Measurements from ENCODE around the gene WWC2. TPM values are rescaled to one million over a fixed set of nuclear protein-coding genes. Genes with fewer than 3 reads are reported as not detected.

WWC2 gene
- total RNA-seq, 4 donors from 2014 or later, result 4.5 to 10.7 (median 8.6) TPM

DNA sequence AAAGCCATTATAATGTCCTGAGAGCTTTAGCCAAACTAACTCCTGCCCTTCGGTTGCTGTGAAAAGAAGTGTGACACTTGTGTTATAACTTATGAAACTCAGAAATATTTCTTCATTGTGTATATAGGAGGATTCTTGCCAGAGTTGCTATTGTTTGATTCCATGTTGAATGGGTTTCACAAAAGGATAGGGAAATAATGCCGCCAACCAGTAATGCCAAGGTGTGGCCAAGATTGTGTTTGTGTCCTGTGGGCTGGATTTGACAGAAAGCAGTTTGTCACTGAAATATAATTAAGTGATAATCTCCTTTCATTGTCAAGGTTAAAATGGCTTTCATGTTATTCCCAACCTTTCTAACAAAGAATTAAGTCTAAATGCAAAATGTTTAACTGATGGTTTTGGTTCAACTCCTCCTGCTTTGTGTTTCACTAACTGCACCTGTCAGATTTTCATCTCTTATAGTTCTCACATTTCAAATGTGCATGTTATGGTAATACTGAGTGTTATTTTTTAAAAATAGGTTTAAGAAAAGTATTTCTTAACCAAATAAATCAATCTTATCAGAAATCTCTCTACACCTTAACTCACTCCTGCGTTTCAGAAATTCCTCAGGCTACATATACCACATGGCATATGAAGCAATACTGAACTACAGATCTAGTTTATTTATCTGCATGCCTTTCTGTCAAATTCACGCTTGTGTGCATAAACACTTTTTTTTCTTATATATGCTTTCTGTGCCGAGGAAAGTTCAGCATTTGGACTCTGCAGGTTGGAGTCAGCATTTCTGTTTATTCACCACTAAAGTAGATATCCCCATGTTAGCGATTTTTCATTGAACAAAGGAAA is 221.4 kb downstream of the WWC2 start, which contains the start of gene CLDN22:
Gene CLDN22, minus strand, starts transcription at position 66 of the 849 bp plus-strand sequence. Its CDS starts 58 bp downstream, at position 8.
- no peak within 1 kb of the TSS for H3K4me3 ChIP-seq
- in situ Hi-C loops (cut with MboI; ENCODE audit: low sequenced_read_pairs in 4 of 4), result loop anchor here in 1 of 4 donors (25.0 kb wide), 1 partner anchor 92 kb away; no protein-coding TSS in a partner anchor
- TF ChIP-seq POLR2A (IDR thresholded peaks at IDR 0.05), result no peak
- TF ChIP-seq, protein P1, sequence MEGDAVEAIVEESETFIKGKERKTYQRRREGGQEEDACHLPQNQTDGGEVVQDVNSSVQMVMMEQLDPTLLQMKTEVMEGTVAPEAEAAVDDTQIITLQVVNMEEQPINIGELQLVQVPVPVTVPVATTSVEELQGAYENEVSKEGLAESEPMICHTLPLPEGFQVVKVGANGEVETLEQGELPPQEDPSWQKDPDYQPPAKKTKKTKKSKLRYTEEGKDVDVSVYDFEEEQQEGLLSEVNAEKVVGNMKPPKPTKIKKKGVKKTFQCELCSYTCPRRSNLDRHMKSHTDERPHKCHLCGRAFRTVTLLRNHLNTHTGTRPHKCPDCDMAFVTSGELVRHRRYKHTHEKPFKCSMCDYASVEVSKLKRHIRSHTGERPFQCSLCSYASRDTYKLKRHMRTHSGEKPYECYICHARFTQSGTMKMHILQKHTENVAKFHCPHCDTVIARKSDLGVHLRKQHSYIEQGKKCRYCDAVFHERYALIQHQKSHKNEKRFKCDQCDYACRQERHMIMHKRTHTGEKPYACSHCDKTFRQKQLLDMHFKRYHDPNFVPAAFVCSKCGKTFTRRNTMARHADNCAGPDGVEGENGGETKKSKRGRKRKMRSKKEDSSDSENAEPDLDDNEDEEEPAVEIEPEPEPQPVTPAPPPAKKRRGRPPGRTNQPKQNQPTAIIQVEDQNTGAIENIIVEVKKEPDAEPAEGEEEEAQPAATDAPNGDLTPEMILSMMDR (IDR thresholded peaks at IDR 0.05 in 4 of 5, conservative IDR thresholded peaks at IDR 0.05 in 1 of 5), result no peak
- DNase-seq (no peak), ATAC-seq (no peak)
- H3K4me1 ChIP-seq, result no peaks in the 10 kb centered on the region
- no peak within 1 kb of the TSS for H3K27ac ChIP-seq
- no peaks in the 10 kb centered on the region for H3K9me3 ChIP-seq
- intact Hi-C loops (cut with DNase I; ENCODE audit: low total_unique reads), result no loop called here
- H3K36me3 ChIP-seq, result no peaks in the 10 kb centered on the region
- H3K27me3 ChIP-seq, result no peaks in the 10 kb centered on the region

DNA sequence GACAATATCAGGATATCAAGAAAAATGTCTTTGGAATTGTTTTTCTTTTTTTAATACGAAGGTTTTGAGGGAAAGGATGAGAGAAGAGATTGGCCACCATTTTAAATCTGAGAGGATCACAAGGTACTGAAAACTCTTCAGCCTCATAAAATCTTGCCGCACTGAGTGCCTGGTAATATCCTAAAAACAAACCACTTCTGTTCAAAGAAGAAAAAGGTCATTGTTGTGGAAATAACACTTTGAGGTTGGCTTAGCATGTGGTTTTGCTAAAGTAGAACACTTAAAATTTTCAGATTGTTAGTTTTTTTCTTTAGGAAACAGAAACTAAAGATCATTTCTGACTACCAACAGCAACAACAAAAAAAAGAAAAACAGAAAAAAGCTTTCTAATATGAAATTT is 222.0 kb downstream of the WWC2 start:
- Histone ChIP-seq H3K27me3 (no peaks in the 10 kb centered on the region), H3K4me1 (no peaks in the 10 kb centered on the region), H3K9me3 (no peaks in the 10 kb centered on the region), H3K4me3 (no peak overlapping the region), H3K27ac (no peak overlapping the region), H3K36me3 (no peaks in the 10 kb centered on the region)
- in situ Hi-C loops (cut with MboI; ENCODE audit: low sequenced_read_pairs in 4 of 4), result loop anchor here in 1 of 4 donors (25.0 kb wide), 1 partner anchor 91 kb away; no protein-coding TSS in a partner anchor
- DNase-seq, result no peak
- TF ChIP-seq, protein P1 (IDR thresholded peaks at IDR 0.05 in 4 of 5, conservative IDR thresholded peaks at IDR 0.05 in 1 of 5), result no peak
- TF ChIP-seq POLR2A (IDR thresholded peaks at IDR 0.05), result no peak
- no peak for ATAC-seq
- intact Hi-C loops (cut with DNase I; ENCODE audit: low total_unique reads), result no loop called here

DNA sequence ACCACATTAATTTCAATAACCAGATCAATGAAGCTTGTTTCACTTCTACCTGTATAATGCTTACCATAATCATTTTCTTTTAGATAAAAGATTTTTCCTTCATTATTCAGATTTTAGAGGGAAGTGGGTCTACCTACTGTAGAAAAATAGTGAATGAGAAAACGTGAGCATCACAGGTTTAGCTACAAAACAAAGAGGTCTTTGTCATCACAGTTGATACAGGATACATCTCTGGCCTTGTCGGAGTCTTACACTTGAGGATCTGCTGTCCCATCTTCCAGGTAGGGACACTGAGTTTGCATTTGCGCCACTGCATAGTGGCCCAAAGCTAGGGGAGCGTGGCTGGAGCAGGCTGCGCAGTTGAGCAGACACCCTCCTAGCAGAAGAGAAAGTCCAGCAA is 222.5 kb downstream of the WWC2 start:
- Histone ChIP-seq H3K27me3 (no peaks in the 10 kb centered on the region), H3K27ac (no peak overlapping the region), H3K4me1 (no peaks in the 10 kb centered on the region), H3K9me3 (no peaks in the 10 kb centered on the region), H3K36me3 (no peaks in the 10 kb centered on the region), H3K4me3 (no peak overlapping the region)
- no peak for ATAC-seq
- intact Hi-C loops (cut with DNase I; ENCODE audit: low total_unique reads) (no loop called here), in situ Hi-C loops (cut with MboI; ENCODE audit: low sequenced_read_pairs in 4 of 4) (loop anchor here in 1 of 4 donors (25.0 kb wide), 1 partner anchor 91 kb away; no protein-coding TSS in a partner anchor)
- no peak for DNase-seq
- TF ChIP-seq POLR2A (IDR thresholded peaks at IDR 0.05), result no peak
- TF ChIP-seq, protein P1 (IDR thresholded peaks at IDR 0.05 in 4 of 5, conservative IDR thresholded peaks at IDR 0.05 in 1 of 5), result no peak

DNA sequence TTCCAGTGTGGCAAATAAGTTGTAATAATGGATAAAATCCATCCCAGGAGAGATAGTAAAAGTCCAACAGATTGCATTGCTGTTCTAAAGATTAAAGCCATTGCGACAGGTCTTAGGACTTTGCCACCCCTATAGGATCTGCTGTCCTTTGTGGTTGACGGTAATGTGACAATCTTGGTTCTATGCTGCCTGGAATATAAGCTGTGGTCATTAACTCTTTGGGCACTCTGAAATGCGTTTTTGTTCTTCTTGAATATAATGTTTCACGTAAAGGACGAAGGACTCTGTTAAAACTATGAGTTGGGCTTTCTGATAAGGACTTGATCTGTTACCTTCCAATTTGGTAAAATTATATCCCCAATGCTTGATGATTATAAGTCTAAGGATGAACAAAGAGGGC is 223.3 kb downstream of the WWC2 start, which contains the start of gene CLDN24:
Gene CLDN24, minus strand, starts transcription at position 101 of the 400 bp plus-strand sequence. Its CDS starts 0 bp downstream, at position 101.
- Histone ChIP-seq H3K9me3 (no peaks in the 10 kb centered on the region), H3K4me1 (no peaks in the 10 kb centered on the region), H3K27me3 (no peaks in the 10 kb centered on the region), H3K4me3 (no peak within 1 kb of the TSS), H3K36me3 (no peaks in the 10 kb centered on the region), H3K27ac (no peak within 1 kb of the TSS)
- in situ Hi-C loops (cut with MboI; ENCODE audit: low sequenced_read_pairs in 4 of 4) (loop anchor here in 1 of 4 donors (25.0 kb wide), 1 partner anchor 90 kb away; no protein-coding TSS in a partner anchor), intact Hi-C loops (cut with DNase I; ENCODE audit: low total_unique reads) (no loop called here)
- ATAC-seq (no peak), DNase-seq (no peak)
- TF ChIP-seq, protein P1 (IDR thresholded peaks at IDR 0.05 in 4 of 5, conservative IDR thresholded peaks at IDR 0.05 in 1 of 5), result no peak

All from gastrocnemius medialis (tissue), 4 donors.